AG09319 (cell line): Measurements from ENCODE around the gene GRID1.
"Not testable (repeated sequence)": the region's sequence is repeated elsewhere in the genome, so short reads cannot be mapped to it uniquely, and the experiment has no call there.

Experiments
- DNase-seq: peaks from one replicate; pipeline ENCODE4 v3.0.0-alpha.2; 2010; ENCODE audit warnings: low read depth; ENCODE audit errors: extremely low read depth
- CTCF ChIP-seq: IDR thresholded peaks from 2 replicates; pipeline ENCODE4 v1.5.1; 2011; ENCODE audit warnings: low read depth, mild to moderate bottlenecking, inconsistent platforms, low read length, moderate library complexity

The GRID1 gene

GRCh38 chr10:85719408-85719807 is 647.2 kb downstream of the GRID1 start:
- no peak for DNase-seq
- TF ChIP-seq CTCF = no peak

GRCh38 chr10:85713885-85714284 is 652.7 kb downstream of the GRID1 start:
- no peak for TF ChIP-seq CTCF
- no peak for DNase-seq

- DNase-seq = no peak
Observed at GRCh38 chr10:85702768-85703167, 663.8 kb downstream of the GRID1 start.

GRCh38 chr10:85699066-85699465 is 667.5 kb downstream of the GRID1 start:
- not testable (repeated sequence) for DNase-seq

More at GRCh38 chr10:85702768-85703167, 663.8 kb downstream of the GRID1 start:
- TF ChIP-seq CTCF = no peak

GRCh38 chr10:85696893-85697292 is 669.7 kb downstream of the GRID1 start:
- no peak for DNase-seq
- TF ChIP-seq CTCF = no peak

- no peak for TF ChIP-seq CTCF
- no peak for DNase-seq
Observed at GRCh38 chr10:85682621-85683020, 684.0 kb downstream of the GRID1 start.

GRCh38 chr10:85679710-85680109 is 686.9 kb downstream of the GRID1 start:
- no peak for DNase-seq
- no peak for TF ChIP-seq CTCF

GRCh38 chr10:85679061-85679460 is 687.5 kb downstream of the GRID1 start:
- DNase-seq = no peak
- no peak for TF ChIP-seq CTCF
